ENCODE results near the gene CKS1B. TPM values are rescaled to one million over a fixed set of nuclear protein-coding genes. Genes with fewer than 3 reads are reported as not detected.

Gene CKS1B
- total RNA-seq, 6 donors from 2014 or later, result 9.9 to 31.1 (median 22.5) TPM

DNA sequence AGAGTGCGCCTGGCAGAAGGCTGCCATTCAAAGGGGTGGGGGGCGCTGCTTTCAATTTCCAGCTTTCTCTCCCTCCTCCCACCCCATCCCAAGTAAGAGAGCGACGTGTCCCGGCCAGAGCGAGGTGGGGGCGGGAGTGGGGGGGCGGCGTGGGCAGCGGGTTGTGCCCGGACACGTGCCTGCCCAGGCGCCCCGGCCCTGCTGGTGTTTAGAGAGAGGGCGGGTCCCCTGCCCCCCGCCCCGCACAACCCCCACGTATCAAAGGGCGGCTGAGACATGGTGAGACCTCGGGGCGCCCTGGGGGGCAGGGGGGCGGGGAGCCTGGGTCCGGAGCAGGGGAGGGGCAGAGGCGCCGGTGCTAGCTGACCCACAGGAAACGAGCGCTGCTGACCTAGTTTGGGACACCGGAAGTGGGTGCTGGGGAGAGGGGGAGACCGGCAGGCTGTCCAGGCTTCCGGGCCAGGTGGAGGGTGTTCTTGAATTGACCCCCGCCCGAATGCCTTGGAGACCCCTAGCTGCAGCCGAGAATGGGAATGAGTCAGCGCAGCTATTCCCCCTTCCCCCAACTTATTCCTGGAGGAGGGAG is 29.4 kb downstream of the CKS1B start:
- H3K27me3 ChIP-seq, result no peaks in the 10 kb centered on the region
- ATAC-seq (ENCODE audit: low FRiP score in 2 of 2) (peak in 1 of 2 donors; percentile 3), DNase-seq (peak; percentile 88 to 90)
- no peaks in the 10 kb centered on the region for H3K36me3 ChIP-seq
- H3K4me1 ChIP-seq, result peaks cover 58 to 71% (median 65%) of the 10 kb centered on the region in 4 donors
- TF ChIP-seq POLR2AphosphoS5 (IDR thresholded peaks at IDR 0.05) (peak in 1 of 2 donors; percentile 8), POLR2A (IDR thresholded peaks at IDR 0.05) (no peak)
- 1 to 3% methylated on average over 9 to 14 of the region's 34 CpGs for WGBS, 2 donors
- H3K27ac ChIP-seq, result peak overlapping the region; percentile 93 to 100 (median 96)
- peak overlapping the region; percentile 90 to 94 (median 94) for H3K4me3 ChIP-seq
- no peaks in the 10 kb centered on the region for H3K9me3 ChIP-seq

DNA sequence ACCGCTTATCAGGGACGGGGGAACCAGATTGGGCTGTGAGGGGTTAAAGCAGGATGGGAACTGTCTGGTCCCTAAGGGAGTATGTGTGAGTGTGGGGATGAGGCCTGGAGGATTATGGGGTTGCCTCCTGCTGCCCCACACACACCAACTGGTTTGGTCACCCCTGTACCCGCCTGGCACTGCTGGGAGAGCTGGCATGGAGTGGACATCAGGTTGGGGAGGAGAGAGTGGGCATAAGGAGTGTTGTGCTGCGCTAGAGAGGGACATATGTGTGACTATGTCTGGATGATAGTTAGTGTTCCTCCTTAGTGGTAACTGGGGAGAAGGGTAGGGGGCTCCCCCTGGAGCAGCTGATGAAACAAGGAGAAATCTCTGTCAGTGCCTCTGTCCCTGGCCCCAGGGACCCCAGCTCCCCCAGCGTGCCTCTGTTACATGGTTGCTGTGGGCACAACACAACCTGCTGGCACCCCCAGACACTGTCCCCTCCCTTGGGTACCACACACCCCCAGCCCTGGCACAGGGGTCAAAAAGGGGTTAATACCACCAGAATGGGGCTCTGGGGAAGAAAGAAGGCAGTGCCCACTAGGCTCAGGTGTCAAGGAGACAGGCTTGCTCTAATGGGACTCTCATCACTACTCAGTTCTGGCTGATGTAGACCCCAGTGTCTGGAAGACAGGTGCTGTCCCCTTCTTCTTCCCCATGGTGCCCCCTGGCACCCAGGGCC is 30.0 kb downstream of the CKS1B start:
- TF ChIP-seq EP300 (IDR thresholded peaks at IDR 0.05) (no peak), POLR2AphosphoS5 (IDR thresholded peaks at IDR 0.05) (no peak), POLR2A (IDR thresholded peaks at IDR 0.05) (no peak)
- TF ChIP-seq, protein P1, sequence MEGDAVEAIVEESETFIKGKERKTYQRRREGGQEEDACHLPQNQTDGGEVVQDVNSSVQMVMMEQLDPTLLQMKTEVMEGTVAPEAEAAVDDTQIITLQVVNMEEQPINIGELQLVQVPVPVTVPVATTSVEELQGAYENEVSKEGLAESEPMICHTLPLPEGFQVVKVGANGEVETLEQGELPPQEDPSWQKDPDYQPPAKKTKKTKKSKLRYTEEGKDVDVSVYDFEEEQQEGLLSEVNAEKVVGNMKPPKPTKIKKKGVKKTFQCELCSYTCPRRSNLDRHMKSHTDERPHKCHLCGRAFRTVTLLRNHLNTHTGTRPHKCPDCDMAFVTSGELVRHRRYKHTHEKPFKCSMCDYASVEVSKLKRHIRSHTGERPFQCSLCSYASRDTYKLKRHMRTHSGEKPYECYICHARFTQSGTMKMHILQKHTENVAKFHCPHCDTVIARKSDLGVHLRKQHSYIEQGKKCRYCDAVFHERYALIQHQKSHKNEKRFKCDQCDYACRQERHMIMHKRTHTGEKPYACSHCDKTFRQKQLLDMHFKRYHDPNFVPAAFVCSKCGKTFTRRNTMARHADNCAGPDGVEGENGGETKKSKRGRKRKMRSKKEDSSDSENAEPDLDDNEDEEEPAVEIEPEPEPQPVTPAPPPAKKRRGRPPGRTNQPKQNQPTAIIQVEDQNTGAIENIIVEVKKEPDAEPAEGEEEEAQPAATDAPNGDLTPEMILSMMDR (IDR thresholded peaks at IDR 0.05), result no peak
- ATAC-seq (ENCODE audit: low FRiP score in 2 of 2), result no peak
- peaks cover 51 to 71% (median 65%) of the 10 kb centered on the region in 4 donors for H3K4me1 ChIP-seq
- peak overlapping the region; percentile 90 to 94 (median 94) for H3K4me3 ChIP-seq
- WGBS, 2 donors, result 28 to 39% methylated on average over 5 of the region's 5 CpGs
- DNase-seq, result no peak
- H3K27ac ChIP-seq, result peak overlapping the region; percentile 93 to 100 (median 96)
- no peaks in the 10 kb centered on the region for H3K27me3 ChIP-seq
- H3K36me3 ChIP-seq, result no peaks in the 10 kb centered on the region
- no peaks in the 10 kb centered on the region for H3K9me3 ChIP-seq

DNA sequence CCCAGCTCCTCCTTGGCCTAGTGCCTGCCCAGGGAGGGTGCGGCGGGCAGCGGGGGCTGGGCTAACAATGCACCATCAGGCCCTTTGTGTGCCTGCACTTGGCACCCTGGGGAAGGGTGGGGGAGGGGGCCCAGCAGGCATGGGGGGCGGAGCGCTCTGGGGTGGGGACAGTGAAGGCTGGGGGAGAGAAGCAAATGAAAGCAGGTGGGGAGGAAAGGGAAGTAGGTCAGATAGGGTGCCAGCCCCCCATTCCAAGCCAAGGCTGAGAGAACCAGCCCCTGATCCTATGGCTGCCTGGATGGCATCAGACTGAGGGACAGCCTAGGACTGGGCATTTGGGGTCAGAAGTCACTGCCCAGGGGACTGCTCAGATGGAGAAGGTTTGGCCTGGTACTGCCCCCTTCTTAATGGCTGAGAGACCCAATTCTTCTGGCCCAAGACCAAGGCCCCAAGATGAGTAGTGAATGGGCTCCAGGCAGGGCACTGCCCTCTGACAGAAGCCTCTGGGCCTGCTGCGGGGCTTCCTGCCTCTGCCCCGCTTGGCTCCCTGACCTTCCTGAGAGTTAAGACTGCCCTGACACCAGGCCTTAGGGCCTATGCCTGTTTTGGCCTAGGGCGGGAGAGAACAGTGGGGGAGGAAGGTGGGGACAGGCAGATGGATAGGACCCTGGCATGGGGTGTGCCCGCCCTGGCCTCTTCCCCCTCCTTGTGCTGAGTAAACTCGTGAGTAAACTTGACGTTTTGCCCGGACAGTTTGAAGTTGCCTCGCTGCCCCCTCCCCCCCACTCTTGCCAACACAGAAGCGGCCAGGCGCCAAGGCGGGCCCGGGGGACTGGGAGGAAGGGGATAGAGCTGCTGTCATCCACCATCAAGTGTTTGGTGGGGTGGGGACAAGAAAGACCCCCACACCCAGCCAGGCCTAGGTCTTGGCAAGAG is 30.9 kb downstream of the CKS1B start:
- DNase-seq, result peak; percentile 85 to 93

DNA sequence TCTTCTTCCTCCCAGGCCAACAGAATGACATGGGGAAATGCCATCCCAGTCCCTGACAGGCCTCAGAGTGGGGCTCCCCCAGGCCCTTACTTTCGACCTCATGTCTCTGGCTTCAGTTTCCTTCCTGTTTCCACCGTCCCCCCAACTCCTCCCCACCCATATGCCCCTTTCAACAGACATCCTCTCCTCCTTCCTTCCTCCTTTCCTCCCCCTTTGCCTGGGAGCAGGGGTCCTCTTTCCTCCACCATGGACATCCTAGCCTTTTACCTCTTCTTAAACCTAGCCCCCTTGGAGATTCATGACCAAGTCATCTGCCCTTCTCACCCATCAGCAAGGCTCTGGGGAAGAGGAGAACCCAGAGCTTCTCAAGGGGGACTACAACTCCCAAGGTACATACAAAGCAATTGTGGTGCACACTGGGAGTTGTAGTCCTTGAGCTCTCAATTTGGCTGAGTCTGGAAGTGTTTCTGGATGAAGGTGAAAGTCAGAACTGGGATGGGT is 32.2 kb downstream of the CKS1B start:
- TF ChIP-seq POLR2AphosphoS5 (IDR thresholded peaks at IDR 0.05) (no peak), EP300 (IDR thresholded peaks at IDR 0.05) (no peak), POLR2A (IDR thresholded peaks at IDR 0.05) (no peak)
- TF ChIP-seq, protein P1 (IDR thresholded peaks at IDR 0.05), result no peak
- H3K27me3 ChIP-seq, result no peaks in the 10 kb centered on the region
- DNase-seq (peak in 1 of 2 donors; percentile 66), ATAC-seq (ENCODE audit: low FRiP score in 2 of 2) (no peak)
- H3K4me3 ChIP-seq, result peak overlapping the region in 1 of 4 donors; percentile 94
- peak overlapping the region; percentile 93 to 100 (median 96) for H3K27ac ChIP-seq
- peaks cover 0 to 8% (median 4%) of the 10 kb centered on the region in 4 donors for H3K36me3 ChIP-seq
- no peaks in the 10 kb centered on the region for H3K9me3 ChIP-seq
- peaks cover 59 to 79% (median 77%) of the 10 kb centered on the region in 4 donors for H3K4me1 ChIP-seq
- 11 to 17% methylated on average over 2 of the region's 2 CpGs for WGBS, 2 donors

More for the DNA sequence above, 30.9 kb downstream of the CKS1B start:
- 22 to 32% methylated on average over 10 to 14 of the region's 17 CpGs for WGBS, 2 donors
- Histone ChIP-seq H3K36me3 (no peaks in the 10 kb centered on the region), H3K9me3 (no peaks in the 10 kb centered on the region), H3K27ac (peak overlapping the region; percentile 93 to 100 (median 96)), H3K27me3 (no peaks in the 10 kb centered on the region), H3K4me3 (peak overlapping the region in 3 of 4 donors; percentile 90 to 94 (median 94)), H3K4me1 (peaks cover 46 to 70% (median 65%) of the 10 kb centered on the region in 4 donors)
- ATAC-seq (ENCODE audit: low FRiP score in 2 of 2), result peak in 1 of 2 donors; percentile 1
- TF ChIP-seq POLR2AphosphoS5 (IDR thresholded peaks at IDR 0.05) (peak; percentile 13 to 33), POLR2A (IDR thresholded peaks at IDR 0.05) (peak in 1 of 4 donors; percentile 59), EP300 (IDR thresholded peaks at IDR 0.05) (peak in 1 of 4 donors; percentile 11)
- TF ChIP-seq, protein P1 (IDR thresholded peaks at IDR 0.05), result no peak
